Hepatocyte (in vitro differentiated cells): ENCODE results near the gene CELF4. TPM values are rescaled to one million over a fixed set of nuclear protein-coding genes. Genes with fewer than 3 reads are reported as not detected.

Experiments
- DNase-seq: peaks from one replicate; pipeline ENCODE4 v3.0.0-alpha.2; 2016; ENCODE audit warnings: low spot score
- H2AFZ ChIP-seq: fragments of 200-600 bp; sonication (generic); 2 replicates; pipeline ENCODE4 v1.6.0; 2016; ENCODE audit warnings: antibody characterized with exemption, mild to moderate bottlenecking
- H3K27ac ChIP-seq: fragments of 200-600 bp; sonication (generic); 2 replicates; pipeline ENCODE4 v1.5.1; 2016; ENCODE audit warnings: mild to moderate bottlenecking
- H3K27me3 ChIP-seq: fragments of 200-600 bp; sonication (generic); 2 replicates; pipeline ENCODE4 v1.6.1; 2016
- H3K36me3 ChIP-seq: fragments of 200-600 bp; sonication (generic); replicated peaks from 2 replicates; pipeline ENCODE4 v1.5.1; 2016; ENCODE audit warnings: low read depth; ENCODE audit not compliant: insufficient read depth
- H3K4me1 ChIP-seq: fragments of 200-600 bp; sonication (generic); 2 replicates; pipeline ENCODE4 v1.5.1; 2016; ENCODE audit warnings: mild to moderate bottlenecking, moderate library complexity; ENCODE audit not compliant: insufficient read depth
- H3K4me2 ChIP-seq: fragments of 200-600 bp; sonication (generic); 2 replicates; pipeline ENCODE4 v1.6.0; 2016
- H3K4me3 ChIP-seq: fragments of 200-600 bp; sonication (generic); 2 replicates; pipeline ENCODE4 v1.5.1; 2016; ENCODE audit warnings: mild to moderate bottlenecking
- H3K79me2 ChIP-seq: fragments of 200-600 bp; sonication (generic); 2 replicates; pipeline ENCODE4 v1.6.0; 2017; ENCODE audit warnings: mild to moderate bottlenecking
- H3K9me2 ChIP-seq: fragments of 200-600 bp; sonication (generic); replicated peaks from 2 replicates; pipeline ENCODE4 v1.6.0; 2017; ENCODE audit warnings: mild to moderate bottlenecking; ENCODE audit not compliant: insufficient read depth
- H3K9me3 ChIP-seq: fragments of 200-600 bp; sonication (generic); 2 replicates; pipeline ENCODE4 v1.5.1; 2016; ENCODE audit warnings: low read depth, mild to moderate bottlenecking
- H4K20me1 ChIP-seq: fragments of 200-600 bp; sonication (generic); 2 replicates; pipeline ENCODE4 v1.6.0; 2016; ENCODE audit warnings: mild to moderate bottlenecking; ENCODE audit not compliant: insufficient read depth, poor library complexity, severe bottlenecking
- EZH2 ChIP-seq: fragments of 200-600 bp; sonication (generic); IDR thresholded peaks from 2 replicates; pipeline ENCODE4 v1.6.1; 2016; ENCODE audit warnings: antibody characterized with exemption, mild to moderate bottlenecking, borderline replicate concordance
- EZH2phosphoT487 ChIP-seq: fragments of 200-600 bp; sonication (generic); IDR thresholded peaks from one replicate; pipeline ENCODE4 v1.6.1; 2018; ENCODE audit warnings: antibody characterized with exemption, mild to moderate bottlenecking, low read depth, moderate library complexity; ENCODE audit not compliant: unreplicated experiment, severe bottlenecking
- WGBS: methylation state at CpG from one replicate; pipeline ENCODE4 v1.1.6; 2016; ENCODE audit warnings: low lambda C conversion rate; ENCODE audit errors: missing lambda C conversion rate; 5-methylcytosine and 5-hydroxymethylcytosine counted together
- polyA plus RNA-seq: library from polyadenylated mRNA; unstranded; fragments of >200 nt; fragmentation: Nextera tagmentation; extraction: Ambion mirVana; gene quantifications from 2 replicates; pipeline ENCODE4 v1.2.1, GENCODE V29; 2016
- total RNA-seq: library from RNA; depleted of rRNA; stranded (reverse); fragments of >200 nt; gene quantifications from 2 replicates; pipeline ENCODE4 v1.2.3, GENCODE V29; 2014
- TF ChIP-seq, protein P1 (sequence below): fragments of 200-600 bp; sonication (generic); IDR thresholded peaks from 2 replicates; pipeline ENCODE4 v1.5.1; 2016; ENCODE audit warnings: antibody characterized with exemption, mild to moderate bottlenecking; ENCODE audit not compliant: poor library complexity

The CELF4 gene
- total and polyA plus RNA-seq, 2 experiments from 2014 or later: 1.3 to 2.9 TPM

- Histone ChIP-seq H3K79me2 (no peaks in the 10 kb centered on the region), H4K20me1 (no peaks in the 10 kb centered on the region), H2AFZ (no peak overlapping the region), H3K9me2 (no peaks in the 10 kb centered on the region), H3K4me1 (no peaks in the 10 kb centered on the region), H3K36me3 (no peaks in the 10 kb centered on the region), H3K27ac (no peak overlapping the region), H3K27me3 (peaks cover 13% of the 10 kb centered on the region), H3K4me2 (no peak overlapping the region), H3K9me3 (no peaks in the 10 kb centered on the region), H3K4me3 (no peak overlapping the region)
- DNase-seq: no peak
- 87% methylated on average over 11 of the region's 11 CpGs for WGBS
- no peak for TF ChIP-seq EZH2
- TF ChIP-seq, protein P1, sequence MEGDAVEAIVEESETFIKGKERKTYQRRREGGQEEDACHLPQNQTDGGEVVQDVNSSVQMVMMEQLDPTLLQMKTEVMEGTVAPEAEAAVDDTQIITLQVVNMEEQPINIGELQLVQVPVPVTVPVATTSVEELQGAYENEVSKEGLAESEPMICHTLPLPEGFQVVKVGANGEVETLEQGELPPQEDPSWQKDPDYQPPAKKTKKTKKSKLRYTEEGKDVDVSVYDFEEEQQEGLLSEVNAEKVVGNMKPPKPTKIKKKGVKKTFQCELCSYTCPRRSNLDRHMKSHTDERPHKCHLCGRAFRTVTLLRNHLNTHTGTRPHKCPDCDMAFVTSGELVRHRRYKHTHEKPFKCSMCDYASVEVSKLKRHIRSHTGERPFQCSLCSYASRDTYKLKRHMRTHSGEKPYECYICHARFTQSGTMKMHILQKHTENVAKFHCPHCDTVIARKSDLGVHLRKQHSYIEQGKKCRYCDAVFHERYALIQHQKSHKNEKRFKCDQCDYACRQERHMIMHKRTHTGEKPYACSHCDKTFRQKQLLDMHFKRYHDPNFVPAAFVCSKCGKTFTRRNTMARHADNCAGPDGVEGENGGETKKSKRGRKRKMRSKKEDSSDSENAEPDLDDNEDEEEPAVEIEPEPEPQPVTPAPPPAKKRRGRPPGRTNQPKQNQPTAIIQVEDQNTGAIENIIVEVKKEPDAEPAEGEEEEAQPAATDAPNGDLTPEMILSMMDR: no peak
- no peak for TF ChIP-seq EZH2phosphoT487
These were observed 225.8 kb downstream of the CELF4 start for GRCh38 chr18:37339701-37340215.

- Histone ChIP-seq H3K79me2 (no peaks in the 10 kb centered on the region), H3K4me3 (no peak overlapping the region), H3K4me2 (no peak overlapping the region), H3K36me3 (no peaks in the 10 kb centered on the region), H3K27me3 (no peaks in the 10 kb centered on the region), H3K9me2 (no peaks in the 10 kb centered on the region), H3K4me1 (no peaks in the 10 kb centered on the region), H3K9me3 (no peaks in the 10 kb centered on the region), H3K27ac (no peak overlapping the region), H4K20me1 (no peaks in the 10 kb centered on the region), H2AFZ (no peak overlapping the region)
- 96% methylated on average over 27 of the region's 27 CpGs for WGBS
- no peak for DNase-seq
- TF ChIP-seq, protein P1: no peak
- no peak for TF ChIP-seq EZH2
- no peak for TF ChIP-seq EZH2phosphoT487
These were observed 228.9 kb downstream of the CELF4 start for GRCh38 chr18:37336568-37337285.

DNA sequence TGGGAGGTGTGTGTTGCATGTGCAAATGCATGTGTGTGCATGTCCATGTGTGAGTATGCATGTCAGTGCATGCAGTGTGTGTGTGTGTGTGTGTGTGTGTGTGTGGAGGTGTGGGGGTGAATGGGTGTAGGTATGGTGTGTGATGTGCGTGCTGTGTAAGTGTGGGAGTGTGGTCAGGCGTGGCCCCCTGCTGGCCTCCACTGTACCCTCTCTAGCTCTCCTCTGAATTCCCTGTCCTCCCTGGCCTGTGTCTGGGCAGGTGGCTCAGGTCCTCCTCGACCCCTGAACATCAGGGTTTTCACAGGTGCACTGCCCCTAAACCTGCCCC lies 230.2 kb downstream of the CELF4 start:
- Histone ChIP-seq H4K20me1 (no peaks in the 10 kb centered on the region), H3K4me3 (no peak overlapping the region), H3K27me3 (no peaks in the 10 kb centered on the region), H3K27ac (no peak overlapping the region), H3K4me2 (no peak overlapping the region), H3K9me2 (no peaks in the 10 kb centered on the region), H2AFZ (no peak overlapping the region), H3K9me3 (no peaks in the 10 kb centered on the region), H3K36me3 (no peaks in the 10 kb centered on the region), H3K79me2 (no peaks in the 10 kb centered on the region), H3K4me1 (no peaks in the 10 kb centered on the region)
- TF ChIP-seq, protein P1: peak; percentile 44
- no peak for TF ChIP-seq EZH2
- TF ChIP-seq EZH2phosphoT487: no peak
- WGBS: 82% methylated on average over 3 of the region's 3 CpGs
- DNase-seq: peak; percentile 45
